Activated T-cell treated with anti-CD3 and anti-CD28 coated beads for 24 hours (primary cell): ENCODE results near the gene BCL11B.

Experiments used
- DNase-seq: peaks from one replicate; pipeline ENCODE4 v3.0.0-alpha.2; 2020; ENCODE audit warnings: low read depth

Gene BCL11B

GRCh38 chr14:99254328-99255009 is 17.5 kb downstream of the BCL11B start:
- DNase-seq, result no peak

- DNase-seq, result no peak
Observed at GRCh38 chr14:99253890-99254289, 18.1 kb downstream of the BCL11B start.

GRCh38 chr14:99252940-99253868 is 18.8 kb downstream of the BCL11B start:
- no peak for DNase-seq

GRCh38 chr14:99252443-99252939 is 19.5 kb downstream of the BCL11B start:
- no peak for DNase-seq

GRCh38 chr14:99251721-99252120 is 20.3 kb downstream of the BCL11B start:
- no peak for DNase-seq

- no peak for DNase-seq
Observed at GRCh38 chr14:99250636-99251208, 21.3 kb downstream of the BCL11B start.

DNA sequence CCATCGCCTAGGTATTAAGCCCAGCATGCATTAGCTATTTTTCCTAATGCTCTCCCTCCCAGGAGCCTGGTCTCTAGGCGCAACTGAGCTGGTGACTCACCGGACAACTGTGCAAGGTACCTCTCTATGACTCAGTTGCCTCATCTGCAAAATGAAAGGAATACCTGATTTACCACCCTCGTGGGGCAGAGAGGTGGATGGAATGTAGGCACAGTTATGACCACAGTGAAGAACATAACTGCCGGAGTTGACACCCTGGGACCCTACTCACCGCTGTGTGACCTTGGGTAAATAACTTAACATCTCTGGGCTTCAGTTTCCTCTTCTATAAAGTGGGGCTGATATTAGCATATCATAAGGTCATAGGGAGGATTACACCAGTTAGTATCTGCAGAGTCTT is 22.6 kb downstream of the BCL11B start:
- DNase-seq, result no peak

- no peak for DNase-seq
Observed at GRCh38 chr14:99248761-99249171, 23.2 kb downstream of the BCL11B start.

DNA sequence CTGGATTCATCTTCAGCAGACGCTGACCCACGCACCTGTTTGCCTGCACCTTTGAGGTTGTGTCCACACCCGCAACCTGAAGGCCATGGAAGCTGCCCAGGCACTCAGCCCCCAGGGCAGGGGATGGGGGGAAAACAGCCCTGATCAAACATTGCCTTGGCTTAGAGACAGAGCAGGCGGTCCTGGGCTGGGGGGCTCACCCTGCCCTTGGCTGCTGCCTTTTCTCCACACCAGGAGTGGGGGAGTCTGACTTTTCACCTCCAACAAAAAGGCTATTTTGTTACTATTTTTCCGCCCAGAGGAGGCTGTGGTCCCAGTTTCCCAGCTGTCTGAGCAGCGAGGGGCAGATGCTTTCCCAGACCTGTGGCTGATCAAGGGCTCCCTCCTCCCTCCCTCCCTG is 24.2 kb downstream of the BCL11B start:
- no peak for DNase-seq

- DNase-seq, result no peak
Observed at GRCh38 chr14:99247101-99247729, 24.8 kb downstream of the BCL11B start.

- no peak for DNase-seq
Observed at GRCh38 chr14:99246536-99247097, 25.4 kb downstream of the BCL11B start.

DNA sequence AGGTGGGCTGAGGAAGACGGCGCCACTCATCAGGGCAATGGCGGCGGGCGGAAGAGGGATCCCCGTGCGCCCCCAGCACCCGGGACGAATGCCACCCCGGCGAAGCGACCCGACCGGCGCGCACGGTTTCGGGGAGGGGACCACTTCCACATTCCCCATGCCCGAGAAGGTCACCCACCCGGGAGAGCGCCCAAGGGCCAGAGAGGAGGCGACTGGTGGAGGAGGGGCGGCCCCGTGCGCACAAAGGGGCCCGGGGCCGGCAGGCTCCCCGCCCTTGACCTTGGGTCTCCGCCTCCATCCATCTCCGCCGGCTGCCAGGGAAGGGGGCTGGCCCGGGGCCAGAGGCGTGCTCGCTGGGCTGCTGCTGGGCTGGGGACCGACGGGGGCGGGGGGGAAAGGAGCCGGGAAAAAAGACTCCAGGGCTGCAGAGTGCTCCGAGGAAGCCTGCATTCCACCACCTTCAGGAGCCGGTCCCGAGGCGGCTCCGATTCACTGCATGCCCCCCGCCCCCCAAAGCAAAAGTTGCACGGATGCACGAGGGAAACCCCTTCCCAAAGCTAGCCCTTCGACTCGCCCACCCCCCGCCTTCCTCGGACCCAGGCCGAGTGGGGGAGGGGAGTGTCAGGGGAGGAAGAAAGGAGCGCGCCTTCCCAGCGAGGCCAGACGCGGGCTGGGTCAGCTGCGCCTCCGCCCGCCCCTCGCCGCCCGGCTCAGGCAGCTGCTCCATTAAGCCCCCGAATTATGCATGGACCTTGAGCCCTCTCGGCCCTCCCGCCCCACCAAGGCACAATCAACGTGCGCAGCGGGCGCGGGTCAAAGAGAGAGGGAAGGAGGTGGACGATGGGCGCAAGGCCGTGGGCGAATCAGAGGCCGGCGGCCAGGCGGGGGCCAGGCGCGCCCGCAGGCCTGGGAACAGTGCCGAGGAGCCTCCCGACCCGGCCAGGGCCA is 26.2 kb downstream of the BCL11B start:
- no peak for DNase-seq

DNA sequence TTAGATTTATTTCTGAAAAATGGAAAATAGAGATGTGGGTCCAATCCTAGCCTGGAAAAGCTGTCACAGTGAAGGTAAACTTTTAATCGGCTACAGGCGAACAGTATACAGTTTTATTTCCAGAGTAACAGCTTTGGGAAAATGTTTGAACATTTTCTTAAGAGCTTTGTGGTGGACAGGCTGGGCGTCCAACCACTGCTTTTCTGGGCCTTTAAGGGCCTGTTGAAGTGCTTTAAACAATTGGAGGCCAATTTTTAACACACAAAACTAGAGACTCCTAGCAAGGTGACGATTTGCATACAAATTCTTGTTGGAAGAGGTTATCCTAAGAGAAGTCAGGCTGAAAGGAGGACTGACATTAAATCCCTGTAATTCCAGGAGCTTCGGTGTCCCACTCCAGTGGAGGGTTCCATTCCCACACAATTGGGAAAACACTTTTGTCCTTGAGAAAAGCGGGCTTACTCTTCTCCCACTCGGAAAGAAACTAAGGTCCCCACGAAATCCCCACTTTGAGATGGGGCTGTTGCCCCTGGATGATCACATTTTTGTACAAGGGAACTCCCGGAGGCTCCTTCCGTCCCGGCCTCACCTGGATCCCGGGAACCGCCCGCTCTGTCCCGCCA is 26.9 kb downstream of the BCL11B start:
- no peak for DNase-seq

DNA sequence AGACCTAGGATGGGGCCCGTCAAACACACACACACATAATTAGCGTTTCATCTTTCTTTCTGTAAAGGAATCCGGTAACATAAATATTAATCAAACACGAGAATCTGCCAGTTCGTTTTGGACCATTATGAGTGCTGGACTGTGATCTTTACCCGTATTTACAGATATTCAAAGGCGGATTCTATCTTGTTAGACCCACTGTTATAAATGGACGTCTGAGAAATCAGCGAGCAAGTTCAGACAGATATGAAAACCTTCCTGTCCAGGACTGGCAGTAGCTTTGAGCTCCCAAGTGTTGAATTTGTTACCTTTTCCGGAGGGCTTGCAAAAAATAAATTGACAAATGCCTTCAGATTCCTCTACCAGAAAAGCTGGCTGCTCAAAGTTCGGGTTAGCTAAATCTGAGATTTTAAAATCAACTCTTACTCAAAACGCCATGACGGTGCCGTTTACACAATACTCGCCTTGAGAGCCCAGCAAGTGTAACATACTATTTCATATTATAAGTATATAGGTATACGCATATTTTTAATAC is 27.6 kb downstream of the BCL11B start:
- no peak for DNase-seq

DNA sequence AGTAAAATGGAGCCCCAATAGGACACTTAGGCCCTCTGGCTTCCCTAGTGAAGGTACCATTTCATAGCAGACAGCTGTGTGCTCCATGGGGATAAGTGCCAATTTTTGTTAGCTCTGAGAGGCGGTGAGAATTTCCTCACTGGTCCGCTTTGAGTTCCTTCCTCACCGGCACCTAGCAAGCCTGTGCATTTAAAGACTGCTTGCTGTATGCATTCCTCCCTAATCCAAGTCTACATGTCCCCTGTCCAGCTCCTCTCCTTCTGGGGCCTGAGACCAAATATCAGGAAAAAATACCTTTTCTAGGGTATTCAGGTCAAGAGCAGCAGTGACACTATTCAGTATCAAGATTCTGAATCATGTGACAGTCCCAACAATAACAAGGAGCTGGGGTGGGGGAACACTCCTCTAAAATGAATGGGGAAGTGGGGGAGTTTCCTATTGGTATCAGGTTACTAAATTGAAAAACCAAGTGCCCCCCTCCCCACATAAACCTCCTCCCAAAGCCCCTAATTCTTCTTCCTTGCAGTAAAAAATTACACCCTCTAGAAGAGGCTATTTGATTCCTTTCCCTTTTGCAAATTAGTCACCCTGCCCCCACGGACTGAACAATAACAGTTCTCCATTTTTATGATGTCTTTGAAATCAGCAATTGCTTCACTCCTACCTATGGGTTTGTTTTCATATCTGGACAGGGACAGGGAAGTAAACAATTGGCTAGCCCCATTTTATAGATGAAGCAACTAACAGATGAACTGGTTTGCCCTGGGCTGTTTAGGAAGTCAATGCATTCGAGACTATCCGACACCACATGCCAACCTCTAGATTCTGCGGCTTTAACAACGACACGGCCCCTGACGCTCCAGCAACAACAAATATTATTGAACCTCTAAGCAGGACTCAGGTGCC is 28.9 kb downstream of the BCL11B start:
- DNase-seq, result no peak

- DNase-seq, result no peak
Observed at GRCh38 chr14:99242238-99242637, 29.8 kb downstream of the BCL11B start.

GRCh38 chr14:99241325-99242010 is 30.5 kb downstream of the BCL11B start:
- no peak for DNase-seq

DNA sequence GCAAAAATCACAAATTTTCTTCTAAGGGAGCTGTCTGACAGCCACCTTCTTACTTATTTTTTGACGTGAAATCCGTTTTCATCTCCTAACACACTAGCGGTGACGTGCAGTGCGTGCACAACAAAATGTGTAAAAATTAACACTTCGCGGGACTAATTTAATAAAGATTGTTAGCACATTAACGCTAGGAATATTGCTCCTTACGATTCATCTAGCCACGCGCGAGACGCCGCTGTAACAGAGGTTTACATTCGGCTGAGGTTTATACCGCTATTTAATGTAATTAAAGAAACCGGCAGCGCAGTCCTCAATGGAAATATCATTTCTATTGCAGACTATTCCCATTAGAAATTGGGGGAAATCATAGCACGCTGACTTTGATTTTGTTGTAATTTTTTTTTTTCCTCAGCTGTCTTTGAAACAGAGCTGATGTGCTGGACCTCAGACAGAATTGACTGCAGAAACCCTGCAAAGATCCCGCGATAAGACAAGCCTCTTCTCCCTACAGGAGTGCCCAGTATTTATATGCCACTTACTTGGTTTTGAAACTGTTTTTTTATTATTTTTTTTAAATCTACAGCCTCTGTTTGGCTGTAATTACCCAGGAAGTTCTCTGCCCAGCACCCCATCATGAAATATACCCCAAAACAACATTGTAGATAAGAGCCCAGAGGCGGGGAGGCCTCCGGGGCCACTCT is 31.2 kb downstream of the BCL11B start:
- DNase-seq, result no peak
